HG03520 (cell line): Measurements from ENCODE around the gene AVL9.
"Not testable (repeated sequence)": the region's sequence is repeated elsewhere in the genome, so short reads cannot be mapped to it uniquely, and the experiment has no call there.

Experiments used
- ATAC-seq: cut with Tn5 transposase; IDR thresholded peaks from one replicate; pipeline ENCODE4 v1.9.1; 2021; ENCODE audit warnings: mild to moderate bottlenecking, moderate library complexity; ENCODE audit not compliant: unreplicated experiment

The AVL9 gene

GRCh38 chr7:32634798-32635393 is 139.6 kb downstream of the AVL9 start:
- ATAC-seq, result not testable (repeated sequence)

- not testable (repeated sequence) for ATAC-seq
Measured at GRCh38 chr7:32636725-32637462, 141.6 kb downstream of the AVL9 start.

GRCh38 chr7:32637611-32638010 is 142.3 kb downstream of the AVL9 start:
- ATAC-seq, result not testable (repeated sequence)
